ENCODE data around the gene OSMR. TPM values are rescaled to one million over a fixed set of nuclear protein-coding genes. Genes with fewer than 3 reads are reported as not detected.

The OSMR gene
- total RNA-seq, 1 experiment from 2014 or later, result 82.4 TPM

- ChIA-PET POLR2A (no interaction called here), CTCF (no interaction called here)
- TF ChIP-seq TCF7L2 (IDR thresholded peaks at IDR 0.05; ENCODE audit: low read depth, low read length) (no peak), POLR2AphosphoS5 (IDR thresholded peaks at IDR 0.05; ENCODE audit: low read depth, low read length) (no peak)
- ATAC-seq (no peak), DNase-seq (ENCODE audit: low read depth, low spot score) (no peak)
- no peaks in the 10 kb centered on the region for H3K27me3 ChIP-seq (ENCODE audit: control insufficient read depth, insufficient read depth, low read length)
- H3K4me3 ChIP-seq (ENCODE audit: low read depth in 2 of 2, low read length in 2 of 2), result no peak overlapping the region
- H3K27ac ChIP-seq (ENCODE audit: low read length), result no peak overlapping the region
- no peaks in the 10 kb centered on the region for H3K36me3 ChIP-seq (ENCODE audit: control insufficient read depth, insufficient read depth, low read length)
- in situ Hi-C loops (cut with HindIII; ENCODE audit: low pct_unique_long_range_greater_than_20kb, low sequenced_read_pairs) (no loop called here), intact Hi-C loops (cut with micrococcal nuclease; ENCODE audit: unreplicated experiment) (no loop called here)
- H3K9me3 ChIP-seq (ENCODE audit: control insufficient read depth, insufficient read depth, low read depth, low read length), result no peaks in the 10 kb centered on the region
- BruUV-seq (replicated peaks), result no TSS peak
- H3K4me1 ChIP-seq (ENCODE audit: control insufficient read depth, insufficient read depth, low read length), result no peaks in the 10 kb centered on the region
Measured at GRCh38 chr5:38913714-38914113, 67.9 kb downstream of the OSMR start.

GRCh38 chr5:38916802-38917201 is 71.0 kb downstream of the OSMR start:
- CTCF ChIA-PET, result no interaction called here
- POLR2A ChIA-PET, result no interaction called here
- no peak overlapping the region for H3K4me3 ChIP-seq (ENCODE audit: low read depth in 2 of 2, low read length in 2 of 2)
- TF ChIP-seq REST (IDR thresholded peaks at IDR 0.05; ENCODE audit: insufficient read depth in 1 of 2, low read depth in 2 of 2, low read length in 1 of 2), result no peak
- TF ChIP-seq TCF7L2 (IDR thresholded peaks at IDR 0.05; ENCODE audit: low read depth, low read length), result no peak
- TF ChIP-seq CTCF (IDR thresholded peaks at IDR 0.05), result no peak
- no peak for TF ChIP-seq SIN3A (IDR thresholded peaks at IDR 0.05; ENCODE audit: borderline replicate concordance, insufficient read depth, low read depth, low read length)
- no peak for TF ChIP-seq POLR2AphosphoS5 (IDR thresholded peaks at IDR 0.05; ENCODE audit: low read depth, low read length)
- H3K4me1 ChIP-seq (ENCODE audit: control insufficient read depth, insufficient read depth, low read length), result no peaks in the 10 kb centered on the region
- H3K9me3 ChIP-seq (ENCODE audit: control insufficient read depth, insufficient read depth, low read depth, low read length), result no peaks in the 10 kb centered on the region
- ATAC-seq, result no peak
- H3K36me3 ChIP-seq (ENCODE audit: control insufficient read depth, insufficient read depth, low read length), result no peaks in the 10 kb centered on the region; the same call in none of the 2 replicates
- no peaks in the 10 kb centered on the region for H3K27me3 ChIP-seq (ENCODE audit: control insufficient read depth, insufficient read depth, low read length)
- intact Hi-C loops (cut with micrococcal nuclease; ENCODE audit: unreplicated experiment), result no loop called here
- no TSS peak for BruUV-seq (replicated peaks)
- DNase-seq (ENCODE audit: low read depth, low spot score), result no peak
- in situ Hi-C loops (cut with HindIII; ENCODE audit: low pct_unique_long_range_greater_than_20kb, low sequenced_read_pairs), result no loop called here
- no peak overlapping the region for H3K27ac ChIP-seq (ENCODE audit: low read length)

- ChIA-PET POLR2A (no interaction called here), CTCF (interaction anchor here (1.4 kb wide), 1 partner anchor 480 kb away, joined by 11 read pairs; no protein-coding TSS in a partner anchor)
- H3K36me3 ChIP-seq (ENCODE audit: control insufficient read depth, insufficient read depth, low read length), result peaks cover 7% of the 10 kb centered on the region
- no peaks in the 10 kb centered on the region for H3K4me1 ChIP-seq (ENCODE audit: control insufficient read depth, insufficient read depth, low read length)
- DNase-seq (ENCODE audit: low read depth, low spot score), result no peak
- no TSS peak for BruUV-seq (replicated peaks)
- H3K27me3 ChIP-seq (ENCODE audit: control insufficient read depth, insufficient read depth, low read length), result no peaks in the 10 kb centered on the region
- no peak overlapping the region for H3K27ac ChIP-seq (ENCODE audit: low read length)
- H3K9me3 ChIP-seq (ENCODE audit: control insufficient read depth, insufficient read depth, low read depth, low read length), result no peaks in the 10 kb centered on the region
- in situ Hi-C loops (cut with HindIII; ENCODE audit: low pct_unique_long_range_greater_than_20kb, low sequenced_read_pairs), result no loop called here
- ATAC-seq, result no peak
- intact Hi-C loops (cut with micrococcal nuclease; ENCODE audit: unreplicated experiment), result loop anchor here (5.0 kb wide), 2 partner anchors 89 to 479 kb away; no protein-coding TSS in a partner anchor
- no peak overlapping the region for H3K4me3 ChIP-seq (ENCODE audit: low read depth in 2 of 2, low read length in 2 of 2)
- TF ChIP-seq POLR2AphosphoS5 (IDR thresholded peaks at IDR 0.05; ENCODE audit: low read depth, low read length) (no peak), REST (IDR thresholded peaks at IDR 0.05; ENCODE audit: insufficient read depth in 1 of 2, low read depth in 2 of 2, low read length in 1 of 2) (peak; percentile 80 to 82)
Measured at GRCh38 chr5:38921174-38921573, 75.4 kb downstream of the OSMR start.
